K562 (cell line): ENCODE results near the gene EPHA7. TPM values are rescaled to one million over a fixed set of nuclear protein-coding genes. Genes with fewer than 3 reads are reported as not detected.

Source experiments
- ATAC-seq: fragments of 200-7000 bp; cut with Tn5 transposase; 3 replicates; pipeline ENCODE4 v1.9.1; 2020; ENCODE audit warnings: moderate library complexity
- BruUV-seq: library from RNA; stranded (reverse); fragments of 400-500 nt; replicated peaks from 2 replicates; lab custom pipeline; 2021; lab: Mats Ljungman, UMichigan
- CTCF ChIA-PET: fragments of 300-600 bp; formaldehyde crosslinking; extraction: SDS; loops from one replicate; lab custom pipeline; 2021; ENCODE audit warnings: low intra/inter-chr PET ratio; lab: Yijun Ruan, JAX
- POLR2A ChIA-PET: fragments of 300-600, 350-650 bp; sonication (Branson Sonifier 250); formaldehyde crosslinking; extraction: SDS; loops from one replicate; lab custom pipeline; 2021; ENCODE audit warnings: antibody characterized with exemption, inconsistent platforms; lab: Yijun Ruan, JAX
- DNase-seq, 4 experiments: peaks; one replicate each; pipeline versions ENCODE4 v3.0.0 to v3.0.0-alpha.2; 2011 to 2018; ENCODE audit warnings: low spot score in 3 of 4, mixed read lengths in 3 of 4; ENCODE audit errors: extremely low read depth in 1 of 4
- FAIRE-seq: peaks from 2 replicates; lab custom pipeline; 2011; peaks lifted over from hg19 to GRCh38; lab: Jason Lieb, UNC
- H2AFZ ChIP-seq: 2 replicates; pipeline ENCODE4 v1.6.0; 2011; ENCODE audit warnings: low read depth, low read length, control low read depth, inconsistent platforms
- H3K27ac ChIP-seq: fragments of 200-600 bp; 3 replicates; pipeline ENCODE4 v1.8.0; 2011; ENCODE audit warnings: low read depth, mild to moderate bottlenecking, control low read depth, inconsistent platforms, low read length, moderate library complexity, mixed read lengths; ENCODE audit errors: extremely low read depth
- H3K27me3 ChIP-seq, 2 experiments: fragments of 300-600 bp in 1 of 2; 2 replicates in 1 of 2; 3 replicates in 1 of 2; pipeline versions ENCODE4 v1.6.0 to v1.8.0; 2011; ENCODE audit warnings: inconsistent platforms in 2 of 2, low read length in 2 of 2, mild to moderate bottlenecking in 1 of 2, mixed read lengths in 1 of 2, moderate library complexity in 1 of 2; ENCODE audit not compliant: control insufficient read depth in 2 of 2, insufficient read depth in 2 of 2
- H3K36me3 ChIP-seq: fragments of 300-600 bp; 3 replicates; pipeline ENCODE4 v1.8.0; 2011; ENCODE audit warnings: mild to moderate bottlenecking, low read length, inconsistent platforms; ENCODE audit not compliant: control insufficient read depth, insufficient read depth
- H3K4me1 ChIP-seq, 2 experiments: fragments of 200-600 bp in 1 of 2; replicated peaks in 1 of 2; 2 replicates in 1 of 2; 3 replicates in 1 of 2; pipeline versions ENCODE4 v1.5.1 to v1.8.0; 2011; ENCODE audit warnings: inconsistent platforms in 2 of 2, low read length in 2 of 2, mild to moderate bottlenecking in 1 of 2, mixed read lengths in 1 of 2, moderate library complexity in 1 of 2; ENCODE audit not compliant: control insufficient read depth in 2 of 2, insufficient read depth in 2 of 2
- H3K4me2 ChIP-seq: 2 replicates; pipeline ENCODE4 v1.6.1; 2011; ENCODE audit warnings: low read length, control low read depth, inconsistent platforms, mixed read lengths; ENCODE audit not compliant: insufficient read depth
- H3K4me3 ChIP-seq: fragments of 200-600 bp; sonication (generic), shearing (Covaris generic); 2 replicates; pipeline ENCODE4 v1.5.1; 2016; ENCODE audit warnings: control low read depth, inconsistent platforms
- H3K79me2 ChIP-seq: fragments of 200-600 bp; 3 replicates; pipeline ENCODE4 v1.8.0; 2011; ENCODE audit warnings: low read length, inconsistent platforms; ENCODE audit not compliant: control insufficient read depth, insufficient read depth
- H3K9ac ChIP-seq, 2 experiments: 2 replicates each; pipeline versions ENCODE4 v1.6.0 to v1.6.1; 2011; ENCODE audit warnings: low read depth in 2 of 2, low read length in 2 of 2, control low read depth in 1 of 2, inconsistent platforms in 1 of 2, mild to moderate bottlenecking in 1 of 2, mixed read lengths in 1 of 2; ENCODE audit not compliant: insufficient read depth in 1 of 2
- H3K9me1 ChIP-seq: one replicate; pipeline ENCODE4 v1.6.0; 2011; ENCODE audit warnings: inconsistent platforms, mild to moderate bottlenecking, low read length, moderate library complexity; ENCODE audit not compliant: control insufficient read depth, insufficient read depth
- H3K9me3 ChIP-seq: replicated peaks from 2 replicates; pipeline ENCODE4 v1.5.1; 2011; ENCODE audit warnings: low read depth, low read length, inconsistent platforms; ENCODE audit not compliant: control insufficient read depth, insufficient read depth
- H4K20me1 ChIP-seq: replicated peaks from 2 replicates; pipeline ENCODE4 v1.6.1; 2011; ENCODE audit warnings: low read length, inconsistent platforms, mixed read lengths; ENCODE audit not compliant: control insufficient read depth, insufficient read depth
- ATF6 ChIP-seq: sonication (generic); formaldehyde crosslinking; IDR thresholded peaks from 2 replicates; pipeline ENCODE4 v1.4.0; 2020; ENCODE audit warnings: mild to moderate bottlenecking, missing genetic modification reagents
- KDM1A ChIP-seq, 2 experiments: fragments of 450-650 bp; IDR thresholded peaks; 2 replicates each; pipeline ENCODE4 v1.6.1; 2016; ENCODE audit warnings: mild to moderate bottlenecking in 2 of 2
- LARP7 ChIP-seq: fragments of 450-650 bp; IDR thresholded peaks from 2 replicates; pipeline ENCODE4 v1.6.1; 2016
- NCOA4 ChIP-seq: fragments of 450-650 bp; IDR thresholded peaks from 2 replicates; pipeline ENCODE4 v1.6.1; 2018; ENCODE audit warnings: mild to moderate bottlenecking; ENCODE audit not compliant: partially characterized antibody
- POLR2A ChIP-seq: fragments of 450-650 bp; conservative IDR thresholded peaks from 2 replicates; pipeline ENCODE4 v1.6.1; 2016
- PRPF4 ChIP-seq: fragments of 200-400 bp; formaldehyde crosslinking; IDR thresholded peaks from one replicate; pipeline ENCODE4 v1.6.1; 2017; ENCODE audit warnings: low read length, low read depth, mild to moderate bottlenecking; ENCODE audit not compliant: insufficient read depth, poor library complexity, severe bottlenecking
- PTRF ChIP-seq: fragments of 450-650 bp; IDR thresholded peaks from 2 replicates; pipeline ENCODE4 v1.6.1; 2016; ENCODE audit warnings: mild to moderate bottlenecking, missing genetic modification characterization, missing compliant biosample characterization
- SNIP1 ChIP-seq: fragments of 450-650 bp; IDR thresholded peaks from 2 replicates; pipeline ENCODE4 v1.7.1; 2017; ENCODE audit warnings: low read depth, mild to moderate bottlenecking
- TAF15 ChIP-seq: fragments of 200-400 bp; formaldehyde crosslinking; IDR thresholded peaks from 2 replicates; pipeline ENCODE4 v1.6.1; 2017; ENCODE audit warnings: mild to moderate bottlenecking, low read depth, low read length, moderate library complexity
- TAF9B ChIP-seq: fragments of 450-650 bp; IDR thresholded peaks from 2 replicates; pipeline ENCODE4 v1.6.1; 2018; ENCODE audit warnings: mild to moderate bottlenecking; ENCODE audit not compliant: partially characterized antibody
- ZBTB11 ChIP-seq, 3 experiments: fragments of 200-800 bp in 1 of 3; fragments of 250-450 bp in 1 of 3; fragments of 450-650 bp in 1 of 3; sonication (Bioruptor Pico) in 1 of 3; sonication (Bioruptor generic) in 1 of 3; formaldehyde crosslinking in 1 of 3; IDR thresholded peaks; 2 replicates each; pipeline versions ENCODE4 v1.6.1 to v1.8.0; 2016 to 2022; ENCODE audit warnings: mild to moderate bottlenecking in 2 of 3, missing genetic modification characterization in 2 of 3, missing compliant biosample characterization in 1 of 3, moderate library complexity in 1 of 3
- ZBTB7A ChIP-seq: IDR thresholded peaks from 2 replicates; pipeline ENCODE4 v1.6.1; 2011; ENCODE audit warnings: low read depth, mild to moderate bottlenecking, low read length, moderate library complexity, borderline replicate concordance; ENCODE audit not compliant: control insufficient read depth
- ZKSCAN8 ChIP-seq: fragments of 200-800 bp; sonication (Bioruptor generic); IDR thresholded peaks from 2 replicates; pipeline ENCODE4 v1.6.1; 2016; ENCODE audit warnings: missing genetic modification characterization, missing compliant biosample characterization
- ZNF184 ChIP-seq: sonication (generic); formaldehyde crosslinking; IDR thresholded peaks from 2 replicates; pipeline ENCODE4 v1.5.0; 2020; ENCODE audit warnings: missing genetic modification reagents
- ZNF384 ChIP-seq: IDR thresholded peaks from 2 replicates; pipeline ENCODE4 v1.6.1; 2012; ENCODE audit warnings: low read depth, low read length, improper control_type of control experiment
- ZNF589 ChIP-seq: fragments of 200-800 bp; sonication (Bioruptor generic); IDR thresholded peaks from 2 replicates; pipeline ENCODE4 v1.6.1; 2016; ENCODE audit warnings: low read depth, missing genetic modification characterization, missing compliant biosample characterization
- whole genome bisulfite sequencing: fragments of 100-300 bp; shearing (Covaris generic); methylation state at CpG from one replicate; pipeline ENCODE4 v1.1.6; 2016; ENCODE audit warnings: low coverage, mixed read lengths; ENCODE audit not compliant: insufficient coverage; ENCODE audit errors: missing lambda C conversion rate; 5-methylcytosine and 5-hydroxymethylcytosine counted together
- in situ Hi-C: fragments of 300-500 bp; cut with MboI; formaldehyde crosslinking; loops from 4 replicates; pipeline ENCODE4 v1.15.0; 2018; ENCODE audit warnings: inconsistent platforms, mixed read lengths
- intact Hi-C: fragments of 100-400 bp; cut with micrococcal nuclease; formaldehyde crosslinking; loops from 2 replicates; pipeline ENCODE4 v1.14.2; 2022
- polyA plus RNA-seq, 8 experiments: library from polyadenylated mRNA; depleted of rRNA in 4 of 8; stranded (reverse) in 5 of 8; unstranded in 3 of 8; fragments of >200 nt; fragmentation: Nextera tagmentation in 2 of 8; fragmentation: Illumina TruSeq in 1 of 8; extraction: Ambion mirVana in 2 of 8; extraction: Trizol in 1 of 8; gene quantifications; 2 replicates each; pipeline versions ENCODE4 v1.2.1 to v1.2.3, GENCODE V29; 2011 to 2014; ENCODE audit warnings: inconsistent platforms in 1 of 8, missing spikeins in 1 of 8
- total RNA-seq, 7 experiments: library from RNA; depleted of rRNA in 6 of 7; stranded (reverse); fragments of >200 nt in 6 of 7; fragmentation: Illumina TruSeq in 2 of 7; extraction: Trizol in 2 of 7; gene quantifications; 2 replicates each; pipeline versions ENCODE4 v1.2.1 to v1.2.3, GENCODE V29; 2011 to 2021; ENCODE audit warnings: low replicate concordance in 1 of 7

The EPHA7 gene
- total and polyA plus RNA-seq, 9 of the 15 experiments (the other 6 are each of a cell fraction or from before 2014, with no cell fraction given), result not detected

- TF ChIP-seq ZBTB11 (CRISPR knock-in tag; IDR thresholded peaks at IDR 0.05) (no peak), PTRF (tag) (no peak)
Measured at GRCh38 chr6:93293872-93294271, 125.5 kb downstream of the EPHA7 start (continued).

GRCh38 chr6:93293460-93293859 lies 125.9 kb downstream of the EPHA7 start:
- intact Hi-C loops (no loop called here), in situ Hi-C loops (no loop called here)
- ChIA-PET POLR2A (interaction anchor here (0.6 kb wide), 1 partner anchor 1076 kb away, joined by 3 read pairs; no protein-coding TSS in a partner anchor), CTCF (no interaction called here)
- no peak for FAIRE-seq
- BruUV-seq, result no TSS peak
- WGBS, result 0% methylated on average over 4 of the region's 4 CpGs
- H3K27ac ChIP-seq, result no peak overlapping the region
- ATAC-seq, result no peak
- no peaks in the 10 kb centered on the region; the same call in none of the 2 replicates for H3K9me3 ChIP-seq
- DNase-seq, result no peak
- H2AFZ ChIP-seq, result no peak overlapping the region
- H3K4me1 ChIP-seq, result no peaks in the 10 kb centered on the region
- no peaks in the 10 kb centered on the region for H3K9me1 ChIP-seq
- no peaks in the 10 kb centered on the region for H3K27me3 ChIP-seq
- TF ChIP-seq PRPF4 (no peak), ATF6 (CRISPR knock-in tag) (no peak), LARP7 (no peak), ZNF184 (CRISPR knock-in tag) (no peak), KDM1A (IDR thresholded peaks at IDR 0.05) (no peak), ZBTB7A (no peak), NCOA4 (no peak), ZNF384 (no peak), SNIP1 (no peak), POLR2A (no peak), TAF9B (no peak), TAF15 (no peak), ZKSCAN8 (CRISPR knock-in tag) (no peak), ZNF589 (CRISPR knock-in tag) (no peak)
- no peaks in the 10 kb centered on the region for H3K79me2 ChIP-seq
- no peak overlapping the region for H3K9ac ChIP-seq
- H3K36me3 ChIP-seq, result no peaks in the 10 kb centered on the region
- H3K4me2 ChIP-seq, result no peak overlapping the region
- H4K20me1 ChIP-seq, result no peaks in the 10 kb centered on the region
- no peak overlapping the region for H3K4me3 ChIP-seq
